ENCODE data around the gene GPC5. TPM values are rescaled to one million over a fixed set of nuclear protein-coding genes. Genes with fewer than 3 reads are reported as not detected.

Gene GPC5
- total RNA-seq, 2 experiments from 2014 or later, result 2.4 TPM; not detected in 1

DNA sequence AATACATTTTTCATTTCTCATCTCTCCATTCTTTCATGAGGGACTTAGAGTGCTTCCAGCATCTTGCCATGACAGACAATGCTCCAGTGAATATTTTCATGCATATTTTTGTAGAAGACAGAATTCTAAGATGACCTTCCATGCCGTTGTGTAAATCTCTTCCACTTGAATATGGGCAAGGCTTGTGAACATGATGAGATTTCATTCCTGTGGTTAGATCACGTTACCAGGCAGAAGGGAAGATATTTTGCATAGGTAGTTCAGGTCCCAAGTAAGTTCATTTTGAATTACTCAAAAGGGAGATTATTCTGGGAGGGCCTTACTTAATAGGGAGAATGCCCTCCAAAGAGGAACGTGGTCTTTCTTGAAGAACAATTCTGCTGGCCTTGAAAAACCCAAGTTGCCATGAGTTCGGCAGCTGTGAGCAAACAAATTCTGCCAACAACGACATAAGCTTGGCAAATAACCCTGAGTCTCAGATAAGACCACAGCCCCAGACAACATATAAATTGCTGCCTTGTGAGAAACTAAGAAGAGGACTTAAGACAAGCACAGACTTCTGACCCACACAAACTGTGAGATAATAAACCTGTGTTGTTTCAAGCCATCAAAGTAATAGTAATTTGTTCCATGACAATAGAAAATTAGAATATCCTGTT lies 1427.6 kb downstream of the GPC5 start:
- ChIA-PET POLR2A (no interaction called here), CTCF (ENCODE audit: unreplicated experiment) (no interaction called here)
- H3K9me3 ChIP-seq (ENCODE audit: low read length), result no peaks in the 10 kb centered on the region
- H3K27ac ChIP-seq (ENCODE audit: low read depth, low read length, poor library complexity, severe bottlenecking), result no peak overlapping the region
- H3K4me3 ChIP-seq (ENCODE audit: low read depth, low read length, poor library complexity, severe bottlenecking), result no peak overlapping the region
- H3K9me2 ChIP-seq (ENCODE audit: insufficient read depth, low read length), result no peaks in the 10 kb centered on the region
- no TSS peak for BruUV-seq (replicated peaks)
- DNase-seq (ENCODE audit: low spot score), result no peak
- intact Hi-C loops (cut with micrococcal nuclease; ENCODE audit: unreplicated experiment), result no loop called here
- no peak for TF ChIP-seq EZH2phosphoT487 (IDR thresholded peaks at IDR 0.05; ENCODE audit: borderline replicate concordance, low read depth, low read length)
- TF ChIP-seq, protein P1, sequence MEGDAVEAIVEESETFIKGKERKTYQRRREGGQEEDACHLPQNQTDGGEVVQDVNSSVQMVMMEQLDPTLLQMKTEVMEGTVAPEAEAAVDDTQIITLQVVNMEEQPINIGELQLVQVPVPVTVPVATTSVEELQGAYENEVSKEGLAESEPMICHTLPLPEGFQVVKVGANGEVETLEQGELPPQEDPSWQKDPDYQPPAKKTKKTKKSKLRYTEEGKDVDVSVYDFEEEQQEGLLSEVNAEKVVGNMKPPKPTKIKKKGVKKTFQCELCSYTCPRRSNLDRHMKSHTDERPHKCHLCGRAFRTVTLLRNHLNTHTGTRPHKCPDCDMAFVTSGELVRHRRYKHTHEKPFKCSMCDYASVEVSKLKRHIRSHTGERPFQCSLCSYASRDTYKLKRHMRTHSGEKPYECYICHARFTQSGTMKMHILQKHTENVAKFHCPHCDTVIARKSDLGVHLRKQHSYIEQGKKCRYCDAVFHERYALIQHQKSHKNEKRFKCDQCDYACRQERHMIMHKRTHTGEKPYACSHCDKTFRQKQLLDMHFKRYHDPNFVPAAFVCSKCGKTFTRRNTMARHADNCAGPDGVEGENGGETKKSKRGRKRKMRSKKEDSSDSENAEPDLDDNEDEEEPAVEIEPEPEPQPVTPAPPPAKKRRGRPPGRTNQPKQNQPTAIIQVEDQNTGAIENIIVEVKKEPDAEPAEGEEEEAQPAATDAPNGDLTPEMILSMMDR (conservative IDR thresholded peaks at IDR 0.05; ENCODE audit: low read length), result no peak
- no peaks in the 10 kb centered on the region for H4K20me1 ChIP-seq (ENCODE audit: insufficient read depth, low read length)
- no peak overlapping the region for H2AFZ ChIP-seq (ENCODE audit: low read length)
- H3K4me1 ChIP-seq (ENCODE audit: insufficient read depth, low read length, poor library complexity, severe bottlenecking), result no peaks in the 10 kb centered on the region
- no peaks in the 10 kb centered on the region for H3K36me3 ChIP-seq (ENCODE audit: insufficient read depth, low read length)
- no peaks in the 10 kb centered on the region for H3K79me2 ChIP-seq (ENCODE audit: insufficient read depth, low read depth, low read length)
- H3K4me2 ChIP-seq (ENCODE audit: low read length), result no peak overlapping the region

DNA sequence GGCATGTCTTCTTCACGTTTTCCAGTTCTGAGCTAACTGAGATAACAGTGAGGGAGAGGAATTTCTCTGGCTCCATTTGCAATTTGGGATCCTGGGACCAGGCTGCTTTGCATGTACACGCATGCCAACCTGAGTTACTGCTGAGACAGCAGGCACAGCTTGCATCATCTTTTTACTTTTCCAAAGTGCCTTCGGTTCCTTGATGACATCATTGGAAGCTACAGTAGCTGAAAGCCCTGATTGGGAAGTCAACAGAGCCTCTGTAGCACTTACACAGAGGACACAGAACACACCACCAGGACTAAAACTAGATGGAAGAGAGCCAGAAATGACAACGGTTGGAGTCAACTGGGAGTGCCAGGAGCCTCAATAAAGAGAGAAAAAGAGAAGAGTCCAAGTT lies 1429.1 kb downstream of the GPC5 start:
- Histone ChIP-seq H4K20me1 (ENCODE audit: insufficient read depth, low read length) (no peaks in the 10 kb centered on the region), H3K36me3 (ENCODE audit: insufficient read depth, low read length) (no peaks in the 10 kb centered on the region), H3K27ac (ENCODE audit: low read depth, low read length, poor library complexity, severe bottlenecking) (no peak overlapping the region), H3K79me2 (ENCODE audit: insufficient read depth, low read depth, low read length) (no peaks in the 10 kb centered on the region), H2AFZ (ENCODE audit: low read length) (no peak overlapping the region), H3K4me3 (ENCODE audit: low read depth, low read length, poor library complexity, severe bottlenecking) (no peak overlapping the region), H3K4me2 (ENCODE audit: low read length) (no peak overlapping the region), H3K9me2 (ENCODE audit: insufficient read depth, low read length) (no peaks in the 10 kb centered on the region), H3K4me1 (ENCODE audit: insufficient read depth, low read length, poor library complexity, severe bottlenecking) (no peaks in the 10 kb centered on the region), H3K9me3 (ENCODE audit: low read length) (no peaks in the 10 kb centered on the region)
- DNase-seq (ENCODE audit: low spot score), result no peak
- no peak for TF ChIP-seq EZH2phosphoT487 (IDR thresholded peaks at IDR 0.05; ENCODE audit: borderline replicate concordance, low read depth, low read length)
- TF ChIP-seq, protein P1 (conservative IDR thresholded peaks at IDR 0.05; ENCODE audit: low read length), result no peak
- ChIA-PET POLR2A (no interaction called here), CTCF (ENCODE audit: unreplicated experiment) (no interaction called here)
- no TSS peak for BruUV-seq (replicated peaks)
- intact Hi-C loops (cut with micrococcal nuclease; ENCODE audit: unreplicated experiment), result no loop called here

DNA sequence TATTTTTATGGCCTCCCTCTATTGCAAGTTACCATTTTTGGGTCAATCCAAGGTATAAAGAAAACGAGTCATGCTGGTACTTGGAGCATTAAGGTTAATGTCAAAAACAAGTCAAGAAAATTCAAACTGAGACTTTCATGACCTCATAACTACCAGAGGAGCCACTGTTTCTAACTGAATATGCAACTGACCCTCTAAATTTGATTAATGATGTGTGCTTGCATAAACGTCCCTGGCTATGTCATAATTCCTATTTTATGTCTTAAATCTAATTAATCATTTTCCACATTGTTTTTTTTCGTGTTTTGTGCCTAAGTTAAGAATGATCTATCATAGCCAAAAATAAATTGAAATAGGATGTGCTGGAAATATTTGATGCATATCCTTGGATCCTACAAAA lies 1431.5 kb downstream of the GPC5 start:
- Histone ChIP-seq H3K9me2 (ENCODE audit: insufficient read depth, low read length) (no peaks in the 10 kb centered on the region), H4K20me1 (ENCODE audit: insufficient read depth, low read length) (no peaks in the 10 kb centered on the region), H3K36me3 (ENCODE audit: insufficient read depth, low read length) (no peaks in the 10 kb centered on the region), H3K4me3 (ENCODE audit: low read depth, low read length, poor library complexity, severe bottlenecking) (no peak overlapping the region), H3K79me2 (ENCODE audit: insufficient read depth, low read depth, low read length) (no peaks in the 10 kb centered on the region), H3K4me2 (ENCODE audit: low read length) (no peak overlapping the region), H3K4me1 (ENCODE audit: insufficient read depth, low read length, poor library complexity, severe bottlenecking) (no peaks in the 10 kb centered on the region), H3K9me3 (ENCODE audit: low read length) (no peaks in the 10 kb centered on the region), H2AFZ (ENCODE audit: low read length) (no peak overlapping the region), H3K27ac (ENCODE audit: low read depth, low read length, poor library complexity, severe bottlenecking) (no peak overlapping the region)
- CTCF ChIA-PET (ENCODE audit: unreplicated experiment), result no interaction called here
- no TSS peak for BruUV-seq (replicated peaks)
- TF ChIP-seq, protein P1 (conservative IDR thresholded peaks at IDR 0.05; ENCODE audit: low read length), result no peak
- no peak for TF ChIP-seq EZH2phosphoT487 (IDR thresholded peaks at IDR 0.05; ENCODE audit: borderline replicate concordance, low read depth, low read length)
- intact Hi-C loops (cut with micrococcal nuclease; ENCODE audit: unreplicated experiment), result no loop called here
- no peak for DNase-seq (ENCODE audit: low spot score)
- POLR2A ChIA-PET, result no interaction called here

Measured in OCI-LY7 (cell line).